ENCODE measurements around the gene FYN. TPM values are rescaled to one million over a fixed set of nuclear protein-coding genes. Genes with fewer than 3 reads are reported as not detected.

The FYN gene
- 46.3 TPM for total RNA-seq
- long read RNA-seq, transcript FYN-202 (14 exons, 3,628 nt), result major isoform, 34 of 50 reads
- long read RNA-seq, partial matches to known transcripts, result 5 of 50 reads
- long read RNA-seq, other reads (novel, unspliced or antisense), result 7 of 50 reads

DNA sequence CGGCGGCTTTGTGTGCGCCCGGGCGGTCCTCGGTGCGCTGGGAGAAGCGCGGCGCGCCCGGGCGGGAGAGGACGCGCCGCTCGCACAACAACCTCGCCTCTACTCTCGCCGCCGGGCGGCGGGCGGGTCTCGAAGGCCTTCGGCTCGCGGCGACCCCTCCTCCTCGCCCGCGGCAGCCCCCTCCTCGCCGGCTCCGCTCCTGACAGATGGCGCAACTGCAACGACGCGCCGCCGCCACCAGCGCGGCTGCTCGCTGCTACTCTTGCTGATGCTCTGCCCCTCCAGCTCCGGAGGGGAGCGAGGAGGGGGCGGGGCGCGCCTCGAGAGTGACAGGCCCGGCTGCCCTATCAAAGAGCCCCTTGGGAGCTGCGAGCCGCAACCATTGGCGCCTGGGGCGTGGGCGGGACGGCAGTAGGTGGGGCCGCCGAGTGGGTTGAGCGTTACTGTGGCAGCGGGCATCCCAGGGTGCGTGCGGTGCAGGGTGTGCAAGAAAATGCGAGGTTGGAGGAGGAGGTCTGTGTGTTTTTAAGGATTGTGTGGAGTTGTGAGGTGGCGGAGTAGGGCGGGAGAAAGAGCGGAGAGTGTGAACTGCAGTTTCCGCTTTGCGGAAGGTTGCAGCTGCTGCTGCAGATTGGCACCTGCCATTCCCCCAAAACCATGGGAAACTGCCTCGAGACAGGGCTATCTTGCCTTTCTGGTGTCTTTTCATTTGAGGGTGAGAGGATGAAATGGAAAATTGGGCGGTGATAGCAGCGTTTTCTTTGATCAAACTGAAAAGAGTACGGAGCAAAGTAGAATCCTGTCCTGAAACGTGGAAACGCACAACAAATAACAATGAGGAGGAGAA, at the start of gene FYN:
TSS of gene FYN (minus strand) at position 275 of the 847 bp plus-strand sequence. CDS start 153,401 bp downstream, outside the sequence.
- intact Hi-C loops (cut with micrococcal nuclease), result loop anchor here (10.0 kb wide), 1 partner anchor 159 kb away; no protein-coding TSS in a partner anchor
- H3K4me1 ChIP-seq, result peaks cover 54% of the 10 kb centered on the region
- peak within 1 kb of the TSS; percentile 87 for H3K4me3 ChIP-seq
- no peaks in the 10 kb centered on the region for H3K27me3 ChIP-seq (ENCODE audit: low read depth)
- no peaks in the 10 kb centered on the region for H3K36me3 ChIP-seq
- TF ChIP-seq, protein P1, sequence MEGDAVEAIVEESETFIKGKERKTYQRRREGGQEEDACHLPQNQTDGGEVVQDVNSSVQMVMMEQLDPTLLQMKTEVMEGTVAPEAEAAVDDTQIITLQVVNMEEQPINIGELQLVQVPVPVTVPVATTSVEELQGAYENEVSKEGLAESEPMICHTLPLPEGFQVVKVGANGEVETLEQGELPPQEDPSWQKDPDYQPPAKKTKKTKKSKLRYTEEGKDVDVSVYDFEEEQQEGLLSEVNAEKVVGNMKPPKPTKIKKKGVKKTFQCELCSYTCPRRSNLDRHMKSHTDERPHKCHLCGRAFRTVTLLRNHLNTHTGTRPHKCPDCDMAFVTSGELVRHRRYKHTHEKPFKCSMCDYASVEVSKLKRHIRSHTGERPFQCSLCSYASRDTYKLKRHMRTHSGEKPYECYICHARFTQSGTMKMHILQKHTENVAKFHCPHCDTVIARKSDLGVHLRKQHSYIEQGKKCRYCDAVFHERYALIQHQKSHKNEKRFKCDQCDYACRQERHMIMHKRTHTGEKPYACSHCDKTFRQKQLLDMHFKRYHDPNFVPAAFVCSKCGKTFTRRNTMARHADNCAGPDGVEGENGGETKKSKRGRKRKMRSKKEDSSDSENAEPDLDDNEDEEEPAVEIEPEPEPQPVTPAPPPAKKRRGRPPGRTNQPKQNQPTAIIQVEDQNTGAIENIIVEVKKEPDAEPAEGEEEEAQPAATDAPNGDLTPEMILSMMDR (IDR thresholded peaks at IDR 0.05; ENCODE audit: borderline replicate concordance), result peak; percentile 70
- peak; percentile 99 for DNase-seq
- no peaks in the 10 kb centered on the region for H3K9me3 ChIP-seq (replicated peaks)
- H3K27ac ChIP-seq (replicated peaks), result peak within 1 kb of the TSS; percentile 91

GRCh38 chr6:111922454-111923297, 49.4 kb upstream of the FYN start:
- Histone ChIP-seq H3K27me3 (ENCODE audit: low read depth) (no peaks in the 10 kb centered on the region), H3K9me3 (replicated peaks) (no peaks in the 10 kb centered on the region), H3K4me3 (no peak overlapping the region), H3K4me1 (no peaks in the 10 kb centered on the region), H3K36me3 (no peaks in the 10 kb centered on the region), H3K27ac (replicated peaks) (no peak overlapping the region)
- DNase-seq, result no peak
- intact Hi-C loops (cut with micrococcal nuclease), result no loop called here
- TF ChIP-seq, protein P1 (IDR thresholded peaks at IDR 0.05; ENCODE audit: borderline replicate concordance), result no peak

DNA sequence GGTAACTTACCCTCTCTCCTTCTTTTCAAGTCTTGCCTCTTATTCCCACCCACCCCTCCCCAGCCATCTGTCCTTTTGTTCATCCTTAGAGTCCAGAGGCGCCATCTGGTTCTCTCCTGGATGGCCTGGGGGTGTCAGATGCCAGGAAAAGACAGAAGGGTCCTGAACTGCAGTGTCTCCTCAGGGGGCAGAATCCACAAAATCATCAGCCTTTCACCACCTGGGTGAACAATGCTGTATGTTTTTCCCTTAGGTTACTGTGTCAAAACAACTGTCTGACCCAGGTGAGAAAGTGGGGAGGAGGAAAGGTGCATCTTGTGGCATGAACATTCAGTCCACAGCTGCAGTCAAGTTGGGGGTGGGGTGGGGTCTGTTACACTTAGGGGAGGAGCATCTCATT, 47.9 kb upstream of the FYN start:
- Histone ChIP-seq H3K4me3 (no peak overlapping the region), H3K4me1 (no peaks in the 10 kb centered on the region), H3K27me3 (ENCODE audit: low read depth) (no peaks in the 10 kb centered on the region), H3K36me3 (no peaks in the 10 kb centered on the region), H3K27ac (replicated peaks) (no peak overlapping the region), H3K9me3 (replicated peaks) (no peaks in the 10 kb centered on the region)
- intact Hi-C loops (cut with micrococcal nuclease), result no loop called here
- DNase-seq, result no peak
- TF ChIP-seq, protein P1 (IDR thresholded peaks at IDR 0.05; ENCODE audit: borderline replicate concordance), result no peak

DNA sequence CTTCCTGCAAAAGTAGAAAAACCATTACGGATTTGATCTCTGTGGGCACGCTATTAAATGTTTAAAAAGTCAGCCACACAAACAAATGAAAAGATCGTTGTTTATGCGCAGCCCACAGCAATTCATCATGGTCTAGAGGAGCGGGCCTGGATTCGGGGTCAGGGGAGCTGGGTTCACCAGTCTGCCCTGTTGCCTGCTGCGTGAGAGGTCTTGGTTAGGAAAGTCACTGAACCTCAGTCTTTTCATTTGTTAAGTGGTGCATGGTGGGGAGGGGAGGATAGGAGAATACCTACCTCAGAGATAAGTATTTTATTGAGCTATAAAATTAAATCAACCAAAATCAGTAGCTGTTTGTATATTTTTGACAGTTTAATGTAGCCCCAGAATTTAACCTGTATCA, 47.3 kb upstream of the FYN start:
- Histone ChIP-seq H3K9me3 (replicated peaks) (no peaks in the 10 kb centered on the region), H3K36me3 (no peaks in the 10 kb centered on the region), H3K27ac (replicated peaks) (no peak overlapping the region), H3K27me3 (ENCODE audit: low read depth) (no peaks in the 10 kb centered on the region), H3K4me3 (no peak overlapping the region), H3K4me1 (no peaks in the 10 kb centered on the region)
- TF ChIP-seq, protein P1 (IDR thresholded peaks at IDR 0.05; ENCODE audit: borderline replicate concordance), result no peak
- intact Hi-C loops (cut with micrococcal nuclease), result no loop called here
- DNase-seq, result no peak

GRCh38 chr6:111918825-111919224, 45.6 kb upstream of the FYN start:
- intact Hi-C loops (cut with micrococcal nuclease), result no loop called here

More at GRCh38 chr6:111918825-111919224, 45.6 kb upstream of the FYN start:
- TF ChIP-seq, protein P1 (IDR thresholded peaks at IDR 0.05; ENCODE audit: borderline replicate concordance), result no peak
- Histone ChIP-seq H3K9me3 (replicated peaks) (no peaks in the 10 kb centered on the region), H3K4me1 (no peaks in the 10 kb centered on the region), H3K36me3 (no peaks in the 10 kb centered on the region), H3K27ac (replicated peaks) (no peak overlapping the region), H3K27me3 (ENCODE audit: low read depth) (no peaks in the 10 kb centered on the region), H3K4me3 (no peak overlapping the region)
- DNase-seq, result peak; percentile 20

All from left ventricle myocardium inferior (tissue), 1 donor.